Measurements from ENCODE around the gene UNC13C.

Gene UNC13C

DNA sequence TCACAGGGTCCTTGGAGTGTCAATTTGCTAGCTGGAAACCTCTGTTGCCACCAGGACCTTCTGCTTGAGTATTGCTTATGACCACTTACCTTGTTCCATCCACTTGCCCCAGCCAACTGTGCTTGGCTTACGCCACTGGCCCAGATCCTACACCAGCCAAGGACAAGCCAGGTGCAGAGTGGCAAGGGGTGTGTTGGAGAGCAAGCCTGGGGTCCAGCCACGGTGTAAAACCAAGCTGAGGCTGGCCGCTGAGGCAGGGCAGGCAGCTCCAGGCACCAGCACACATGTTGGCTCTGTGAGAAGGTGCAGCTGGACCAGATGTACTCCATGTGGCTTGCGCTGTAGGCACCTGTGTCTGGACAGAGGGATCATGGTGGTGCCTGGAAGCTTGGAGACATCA, 248.2 kb downstream of the UNC13C start:
- Histone ChIP-seq H3K36me3 (ENCODE audit: control insufficient read depth, insufficient read depth, low read length) (no peaks in the 10 kb centered on the region), H3K27me3 (replicated peaks; ENCODE audit: control insufficient read depth, insufficient read depth, low read length) (no peaks in the 10 kb centered on the region), H3K4me3 (replicated peaks; ENCODE audit: low read depth, low read length) (no peak overlapping the region)
- no peak for TF ChIP-seq CTCF (IDR thresholded peaks at IDR 0.05; ENCODE audit: insufficient read depth, low read length, poor library complexity, severe bottlenecking)
- no peak for DNase-seq (ENCODE audit: extremely low read depth, insufficient read length)

GRCh38 chr15:54227569-54227968, 249.3 kb downstream of the UNC13C start:
- no peak for DNase-seq (ENCODE audit: extremely low read depth, insufficient read length)
- no peak for TF ChIP-seq CTCF (IDR thresholded peaks at IDR 0.05; ENCODE audit: insufficient read depth, low read length, poor library complexity, severe bottlenecking)
- Histone ChIP-seq H3K27me3 (replicated peaks; ENCODE audit: control insufficient read depth, insufficient read depth, low read length) (no peaks in the 10 kb centered on the region), H3K4me3 (replicated peaks; ENCODE audit: low read depth, low read length) (no peak overlapping the region), H3K36me3 (ENCODE audit: control insufficient read depth, insufficient read depth, low read length) (no peaks in the 10 kb centered on the region)

GRCh38 chr15:54250326-54250725, 272.1 kb downstream of the UNC13C start:
- H3K27me3 ChIP-seq (replicated peaks; ENCODE audit: control insufficient read depth, insufficient read depth, low read length), result no peaks in the 10 kb centered on the region
- H3K4me3 ChIP-seq (replicated peaks; ENCODE audit: low read depth, low read length), result no peak overlapping the region
- no peak for DNase-seq (ENCODE audit: extremely low read depth, insufficient read length)
- H3K36me3 ChIP-seq (ENCODE audit: control insufficient read depth, insufficient read depth, low read length), result no peaks in the 10 kb centered on the region
- no peak for TF ChIP-seq CTCF (IDR thresholded peaks at IDR 0.05; ENCODE audit: insufficient read depth, low read length, poor library complexity, severe bottlenecking)

DNA sequence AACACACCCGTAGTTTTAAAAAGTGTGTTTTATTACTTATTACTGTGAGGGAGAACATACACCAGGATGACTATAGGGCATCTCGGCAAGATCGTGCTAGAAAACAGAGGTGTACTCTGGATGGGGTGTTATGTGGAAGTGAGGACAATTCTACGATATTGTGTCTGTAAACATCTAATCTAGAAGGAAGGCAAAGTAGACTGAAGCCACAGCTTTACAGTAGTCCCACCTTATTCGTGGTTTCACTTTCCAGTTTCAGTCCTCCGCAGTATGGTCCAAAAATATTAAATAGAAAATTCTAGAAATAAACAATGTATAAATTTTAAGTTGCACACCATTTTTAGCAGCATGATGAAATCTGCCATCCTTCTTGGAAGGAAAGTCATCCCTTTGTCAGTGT, 277.9 kb downstream of the UNC13C start:
- DNase-seq (ENCODE audit: extremely low read depth, insufficient read length), result no peak
- Histone ChIP-seq H3K27me3 (replicated peaks; ENCODE audit: control insufficient read depth, insufficient read depth, low read length) (no peaks in the 10 kb centered on the region), H3K4me3 (replicated peaks; ENCODE audit: low read depth, low read length) (no peak overlapping the region), H3K36me3 (ENCODE audit: control insufficient read depth, insufficient read depth, low read length) (no peaks in the 10 kb centered on the region)
- no peak for TF ChIP-seq CTCF (IDR thresholded peaks at IDR 0.05; ENCODE audit: insufficient read depth, low read length, poor library complexity, severe bottlenecking)

- Histone ChIP-seq H3K36me3 (ENCODE audit: control insufficient read depth, insufficient read depth, low read length) (no peaks in the 10 kb centered on the region), H3K4me3 (replicated peaks; ENCODE audit: low read depth, low read length) (no peak overlapping the region), H3K27me3 (replicated peaks; ENCODE audit: control insufficient read depth, insufficient read depth, low read length) (no peaks in the 10 kb centered on the region)
- no peak for DNase-seq (ENCODE audit: extremely low read depth, insufficient read length)
- peak; percentile 41 for TF ChIP-seq CTCF (IDR thresholded peaks at IDR 0.05; ENCODE audit: insufficient read depth, low read length, poor library complexity, severe bottlenecking)
These were observed 295.7 kb downstream of the UNC13C start for GRCh38 chr15:54273928-54274327.

DNA sequence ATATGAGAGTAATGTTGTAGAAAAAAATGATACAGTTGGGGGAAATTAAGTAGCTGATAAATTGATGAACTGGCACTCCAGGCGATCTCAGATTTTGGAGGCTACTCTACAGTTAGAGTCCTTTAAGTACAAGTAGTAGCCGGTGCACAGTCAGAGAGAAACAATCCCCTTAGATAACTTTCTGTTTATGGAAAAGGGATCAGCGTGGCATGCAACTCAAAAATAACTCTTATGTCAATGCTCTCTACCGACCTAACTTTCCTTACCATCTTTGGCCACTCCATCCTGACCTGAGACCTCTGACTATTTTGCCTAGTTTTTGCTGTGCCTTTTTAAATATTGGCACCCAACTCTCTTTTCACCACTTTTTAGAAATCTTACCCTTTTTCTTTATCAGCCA, 299.6 kb downstream of the UNC13C start:
- no peak for DNase-seq (ENCODE audit: extremely low read depth, insufficient read length)

More for the DNA sequence above, 299.6 kb downstream of the UNC13C start:
- no peaks in the 10 kb centered on the region for H3K36me3 ChIP-seq (ENCODE audit: control insufficient read depth, insufficient read depth, low read length)
- TF ChIP-seq CTCF (IDR thresholded peaks at IDR 0.05; ENCODE audit: insufficient read depth, low read length, poor library complexity, severe bottlenecking), result no peak
- H3K27me3 ChIP-seq (replicated peaks; ENCODE audit: control insufficient read depth, insufficient read depth, low read length), result no peaks in the 10 kb centered on the region
- H3K4me3 ChIP-seq (replicated peaks; ENCODE audit: low read depth, low read length), result no peak overlapping the region

Measured in GM06990 (cell line).